Measurements from ENCODE around the gene SLFNL1. TPM values are rescaled to one million over a fixed set of nuclear protein-coding genes. Genes with fewer than 3 reads are reported as not detected.

The SLFNL1 gene
- total RNA-seq, 2 donors from 2014 or later, result 0.33 to 0.78 TPM

- ATAC-seq, result no peak
- peaks cover 0 to 18% of the 10 kb centered on the region in 2 donors for H3K36me3 ChIP-seq (replicated peaks in 1 of 2; ENCODE audit: insufficient read depth in 1 of 2, low read depth in 2 of 2)
- no peak overlapping the region for H3K4me3 ChIP-seq
- intact Hi-C loops (cut with DNase I), result no loop called here
- no peak for TF ChIP-seq POLR2A (IDR thresholded peaks at IDR 0.05)
- H3K4me1 ChIP-seq, result no peaks in the 10 kb centered on the region
- H3K27ac ChIP-seq, result no peak overlapping the region
- no peaks in the 10 kb centered on the region for H3K27me3 ChIP-seq
- WGBS, 2 donors, result 92 to 97% methylated on average over 6 of the region's 6 CpGs
- H3K9me3 ChIP-seq, result no peaks in the 10 kb centered on the region
- DNase-seq, result no peak
These were observed 8.5 kb downstream of the SLFNL1 start for GRCh38 chr1:41013024-41013423.

DNA sequence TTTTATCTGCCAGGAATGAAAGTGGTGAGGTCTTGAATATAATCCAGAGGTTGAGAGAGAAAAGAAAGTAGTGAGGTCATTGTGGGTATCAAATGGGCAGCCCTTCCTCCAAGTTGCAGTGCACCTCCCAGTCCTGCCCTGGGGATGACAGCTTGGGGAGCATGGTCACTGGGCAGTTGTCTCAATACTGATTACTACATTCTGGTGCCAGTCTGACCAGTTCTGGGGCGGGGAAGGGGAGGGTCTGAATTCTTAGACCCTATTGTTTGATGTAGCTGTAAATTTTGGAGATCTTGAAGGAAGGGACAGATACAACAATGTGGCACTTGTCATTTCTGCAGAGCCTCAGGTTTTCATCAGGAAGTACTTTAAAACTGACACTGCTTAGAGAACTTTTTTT is 11.2 kb downstream of the SLFNL1 start:
- intact Hi-C loops (cut with DNase I), result no loop called here
- Histone ChIP-seq H3K27ac (no peak overlapping the region), H3K27me3 (no peaks in the 10 kb centered on the region), H3K4me1 (no peaks in the 10 kb centered on the region), H3K4me3 (no peak overlapping the region), H3K9me3 (no peaks in the 10 kb centered on the region), H3K36me3 (replicated peaks in 1 of 2; ENCODE audit: insufficient read depth in 1 of 2, low read depth in 2 of 2) (peaks cover 0 to 20% of the 10 kb centered on the region in 2 donors)
- TF ChIP-seq CTCF (IDR thresholded peaks at IDR 0.05), result no peak
- no peak for TF ChIP-seq POLR2A (IDR thresholded peaks at IDR 0.05)
- DNase-seq (no peak), ATAC-seq (no peak)
- 86 to 100% methylated on average over 1 of the region's 1 CpG for WGBS, 2 donors

GRCh38 chr1:41009466-41009865 is 12.1 kb downstream of the SLFNL1 start:
- Histone ChIP-seq H3K36me3 (replicated peaks in 1 of 2; ENCODE audit: insufficient read depth in 1 of 2, low read depth in 2 of 2) (peaks cover 0 to 20% of the 10 kb centered on the region in 2 donors), H3K4me3 (no peak overlapping the region), H3K27ac (no peak overlapping the region), H3K4me1 (no peaks in the 10 kb centered on the region), H3K9me3 (no peaks in the 10 kb centered on the region), H3K27me3 (no peaks in the 10 kb centered on the region)
- WGBS, 2 donors, result 97% methylated on average over 8 of the region's 8 CpGs
- TF ChIP-seq POLR2A (IDR thresholded peaks at IDR 0.05) (no peak), CTCF (IDR thresholded peaks at IDR 0.05) (no peak)
- intact Hi-C loops (cut with DNase I), result no loop called here
- ATAC-seq (no peak), DNase-seq (no peak)

- no peaks in the 10 kb centered on the region for H3K9me3 ChIP-seq
- H3K27ac ChIP-seq, result no peak overlapping the region
- TF ChIP-seq POLR2A (IDR thresholded peaks at IDR 0.05), result no peak
- no peak for TF ChIP-seq CTCF (IDR thresholded peaks at IDR 0.05)
- ATAC-seq, result no peak
- H3K27me3 ChIP-seq, result no peaks in the 10 kb centered on the region
- H3K4me1 ChIP-seq, result peaks cover 9% of the 10 kb centered on the region
- DNase-seq, result no peak
- intact Hi-C loops (cut with DNase I), result no loop called here
- WGBS, 2 donors, result 89 to 96% methylated on average over 15 to 19 of the region's 19 CpGs
- peaks cover 0 to 20% of the 10 kb centered on the region in 2 donors for H3K36me3 ChIP-seq (replicated peaks in 1 of 2; ENCODE audit: insufficient read depth in 1 of 2, low read depth in 2 of 2)
- no peak overlapping the region for H3K4me3 ChIP-seq
These were observed 14.3 kb downstream of the SLFNL1 start for GRCh38 chr1:41006942-41007865.

DNA sequence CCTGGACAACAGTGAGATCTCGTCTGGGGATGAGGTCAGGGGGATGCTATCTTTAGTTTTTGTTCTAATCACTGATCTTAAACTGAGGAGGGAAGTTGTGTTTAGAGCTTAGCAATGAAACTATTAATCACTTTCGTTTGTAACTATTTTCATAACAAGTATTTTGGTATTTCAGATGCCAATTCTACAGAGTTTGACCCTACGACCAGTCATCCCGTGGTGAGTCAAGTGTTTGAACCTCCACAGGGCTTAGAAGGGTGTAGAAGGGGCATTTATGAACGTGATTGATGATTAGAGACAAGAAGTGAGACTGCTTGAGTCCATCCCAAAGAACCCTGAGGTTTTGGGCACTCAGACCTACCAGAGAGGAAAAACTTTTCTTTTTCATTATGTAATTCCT is 15.6 kb downstream of the SLFNL1 start:
- WGBS, 2 donors, result 83 to 88% methylated on average over 5 of the region's 5 CpGs
- intact Hi-C loops (cut with DNase I), result no loop called here

More for the DNA sequence above, 15.6 kb downstream of the SLFNL1 start:
- Histone ChIP-seq H3K9me3 (no peaks in the 10 kb centered on the region), H3K4me3 (no peak overlapping the region), H3K27me3 (no peaks in the 10 kb centered on the region), H3K27ac (no peak overlapping the region), H3K36me3 (replicated peaks in 1 of 2; ENCODE audit: insufficient read depth in 1 of 2, low read depth in 2 of 2) (peaks cover 0 to 16% of the 10 kb centered on the region in 2 donors), H3K4me1 (peaks cover 9% of the 10 kb centered on the region)
- no peak for DNase-seq
- no peak for ATAC-seq
- TF ChIP-seq CTCF (IDR thresholded peaks at IDR 0.05) (no peak), POLR2A (IDR thresholded peaks at IDR 0.05) (no peak)
